Esophagus muscularis mucosa (tissue), 4 donors: ENCODE results near the gene SLC48A1. TPM values are rescaled to one million over a fixed set of nuclear protein-coding genes. Genes with fewer than 3 reads are reported as not detected.

ENCODE experiments used
- DNase-seq: peaks from one replicate; pipeline ENCODE4 v3.0.0-alpha.2; 2017; ENCODE audit errors: extremely low spot score
- H3K27ac ChIP-seq, 4 donors: fragments of 200-600 bp; sonication (generic); replicated peaks in 1 of 4; 1 replicate in 3 of 4; 2 replicates in 1 of 4; pipeline ENCODE4 v1.5.1; 2016 to 2019; ENCODE audit warnings: mild to moderate bottlenecking in 1 of 4
- H3K27me3 ChIP-seq, 4 donors: fragments of 200-600 bp; sonication (generic); one replicate each; pipeline versions ENCODE4 v1.5.1 to v1.6.0; 2016 to 2019
- H3K36me3 ChIP-seq, 4 donors: fragments of 200-600 bp; sonication (generic); one replicate each; pipeline ENCODE4 v1.5.1; 2016 to 2019
- H3K4me1 ChIP-seq, 4 donors: fragments of 200-600 bp; sonication (generic); one replicate each; pipeline ENCODE4 v1.5.1; 2016 to 2019
- H3K4me3 ChIP-seq, 4 donors: fragments of 200-600 bp; sonication (generic); 1 replicate in 2 of 4; 2 replicates in 2 of 4; pipeline ENCODE4 v1.5.1; 2016 to 2019; ENCODE audit warnings: mild to moderate bottlenecking in 4 of 4, moderate library complexity in 1 of 4
- H3K9me3 ChIP-seq, 4 donors: fragments of 200-600 bp; sonication (generic); 1 replicate in 3 of 4; 2 replicates in 1 of 4; pipeline ENCODE4 v1.5.1; 2016 to 2019
- CTCF ChIP-seq, 3 experiments: fragments of 200-600 bp in 2 of 3; fragments of 450-650 bp in 1 of 3; sonication (generic) in 2 of 3; IDR thresholded peaks; one replicate each; pipeline ENCODE4 v1.5.1; 2017 to 2019; ENCODE audit warnings: antibody characterized with exemption in 3 of 3, mild to moderate bottlenecking in 2 of 3, moderate library complexity in 1 of 3
- EP300 ChIP-seq: sonication (generic); formaldehyde crosslinking; IDR thresholded peaks from one replicate; pipeline ENCODE4 v1.6.1; 2017; ENCODE audit warnings: antibody characterized with exemption
- POLR2A ChIP-seq: fragments of 450-650 bp; IDR thresholded peaks from one replicate; pipeline ENCODE4 v1.6.1; 2017; ENCODE audit warnings: antibody characterized with exemption, moderate library complexity, mild to moderate bottlenecking, low read depth
- POLR2AphosphoS5 ChIP-seq, 2 donors: sonication (generic); formaldehyde crosslinking; IDR thresholded peaks; one replicate each; pipeline ENCODE4 v1.6.1; 2017; ENCODE audit warnings: antibody characterized with exemption in 2 of 2
- WGBS: methylation state at CpG from one replicate; pipeline ENCODE4 v1.1.5; 2018; 5-methylcytosine and 5-hydroxymethylcytosine counted together
- intact Hi-C: fragments of 100-400 bp; cut with DNase I; formaldehyde crosslinking; loops from one replicate; pipeline ENCODE4 v1.15.1; 2023
- total RNA-seq, 4 donors: library from RNA; depleted of rRNA; stranded (reverse); fragments of >200 nt; gene quantifications; one replicate each; pipeline versions ENCODE4 v1.1.0 to v1.2.1, GENCODE V29; 2016

The SLC48A1 gene
- total RNA-seq, 4 donors from 2014 or later: 34.5 to 56.0 (median 40.7) TPM

- H3K9me3 ChIP-seq: no peaks in the 10 kb centered on the region
- peak overlapping the region; percentile 15 to 65 (median 44) for H3K27ac ChIP-seq
- TF ChIP-seq POLR2AphosphoS5 (IDR thresholded peaks at IDR 0.05) (peak; percentile 6 to 44), POLR2A (no peak), EP300 (no peak), CTCF (IDR thresholded peaks at IDR 0.05) (no peak)
- 90% methylated on average over 3 of the region's 3 CpGs for WGBS
- H3K27me3 ChIP-seq: no peaks in the 10 kb centered on the region
- intact Hi-C loops: no loop called here
- H3K36me3 ChIP-seq: no peaks in the 10 kb centered on the region
- H3K4me1 ChIP-seq: peaks cover 31 to 50% (median 41%) of the 10 kb centered on the region in 4 donors
- no peak overlapping the region for H3K4me3 ChIP-seq
- DNase-seq: no peak
Observed at GRCh38 chr12:47770086-47770726, 2.8 kb upstream of the SLC48A1 start.

DNA sequence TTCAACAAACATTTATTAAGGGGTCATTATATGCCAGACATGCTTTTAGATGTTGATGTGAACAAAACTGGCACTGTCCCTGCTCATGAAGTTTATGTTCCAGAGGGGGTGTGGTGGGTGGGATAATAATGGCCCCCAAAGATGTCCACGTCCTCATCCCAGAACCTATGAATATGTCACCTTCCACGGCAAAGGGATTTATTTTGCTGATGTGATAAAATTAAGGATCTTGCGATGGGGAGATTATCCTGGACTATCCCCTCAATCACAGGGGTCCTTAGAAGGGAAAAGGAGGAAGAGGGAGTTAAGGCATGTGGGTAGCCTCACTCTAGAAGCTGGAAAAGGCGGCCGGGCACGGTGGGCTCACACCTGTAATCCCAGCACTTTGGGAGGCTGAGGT, 1.7 kb upstream of the SLC48A1 start:
- WGBS: 93% methylated on average over 6 of the region's 6 CpGs
- Histone ChIP-seq H3K4me3 (no peak overlapping the region), H3K4me1 (peaks cover 36 to 54% (median 51%) of the 10 kb centered on the region in 4 donors), H3K27me3 (no peaks in the 10 kb centered on the region), H3K9me3 (no peaks in the 10 kb centered on the region), H3K36me3 (no peaks in the 10 kb centered on the region), H3K27ac (no peak overlapping the region)
- no peak for TF ChIP-seq POLR2A
- TF ChIP-seq EP300: no peak
- no peak for TF ChIP-seq POLR2AphosphoS5 (IDR thresholded peaks at IDR 0.05)
- no peak for TF ChIP-seq CTCF (IDR thresholded peaks at IDR 0.05)
- intact Hi-C loops: no loop called here
- no peak for DNase-seq

DNA sequence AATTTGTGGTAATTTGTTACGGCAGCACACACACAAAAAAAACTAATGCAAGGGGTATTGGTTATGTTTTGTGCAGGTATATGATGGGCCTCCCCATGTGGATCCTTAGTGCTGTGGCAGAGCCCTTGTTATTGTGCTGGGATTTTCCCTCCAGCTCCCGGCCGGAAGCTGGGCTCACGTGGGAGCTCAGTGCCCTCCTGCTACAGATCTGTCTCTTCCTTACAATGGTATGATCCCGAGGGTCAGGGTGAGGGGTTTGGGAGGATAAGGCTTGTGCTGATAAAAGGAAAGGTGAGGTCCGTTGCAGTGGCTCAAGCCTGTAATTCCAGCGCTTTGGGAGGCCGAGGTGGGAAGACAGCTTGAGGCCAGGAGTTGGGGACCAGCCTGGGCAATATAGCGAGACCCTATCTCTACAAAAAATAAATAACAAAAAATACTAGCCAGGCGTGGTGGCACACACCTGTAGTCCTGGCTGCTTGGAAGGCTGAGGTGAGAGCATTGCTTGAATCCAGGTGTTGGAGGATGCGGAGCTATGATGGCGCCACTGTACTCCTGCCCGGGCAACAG, 861 bp upstream of the SLC48A1 start:
- Histone ChIP-seq H3K9me3 (no peaks in the 10 kb centered on the region), H3K4me1 (peaks cover 40 to 63% (median 55%) of the 10 kb centered on the region in 4 donors), H3K27ac (peak overlapping the region in 2 of 4 donors; percentile 90 to 91), H3K27me3 (no peaks in the 10 kb centered on the region), H3K36me3 (no peaks in the 10 kb centered on the region), H3K4me3 (peak overlapping the region in 3 of 4 donors; percentile 82 to 97 (median 96))
- no peak for TF ChIP-seq POLR2A
- TF ChIP-seq POLR2AphosphoS5 (IDR thresholded peaks at IDR 0.05): no peak
- no peak for TF ChIP-seq EP300
- TF ChIP-seq CTCF (IDR thresholded peaks at IDR 0.05): no peak
- WGBS: 84% methylated on average over 13 of the region's 13 CpGs
- intact Hi-C loops: no loop called here
- DNase-seq: no peak

GRCh38 chr12:47772738-47773061, 338 bp upstream of the SLC48A1 start:
- Histone ChIP-seq H3K4me3 (peak overlapping the region; percentile 82 to 97 (median 96)), H3K4me1 (peaks cover 45 to 68% (median 60%) of the 10 kb centered on the region in 4 donors), H3K9me3 (no peaks in the 10 kb centered on the region), H3K36me3 (no peaks in the 10 kb centered on the region), H3K27me3 (no peaks in the 10 kb centered on the region), H3K27ac (peak overlapping the region; percentile 84 to 94 (median 90))
- 14% methylated on average over 17 of the region's 17 CpGs for WGBS
- TF ChIP-seq EP300 (no peak), CTCF (IDR thresholded peaks at IDR 0.05) (no peak), POLR2AphosphoS5 (IDR thresholded peaks at IDR 0.05) (no peak), POLR2A (no peak)
- intact Hi-C loops: no loop called here
- no peak for DNase-seq
